NCI-H1417 treated with DMSO at 0.1 percent for 48 hours (cell line): Measurements from ENCODE around the gene ZIM2.

Experiments used
- DNase-seq: peaks from one replicate; lab custom pipeline; 2025; lab: John Stamatoyannopoulos, UW

ZIM2 gene

GRCh38 chr19:56838909-56839651, 1.4 kb downstream of the ZIM2 start:
- no peak for DNase-seq

DNA sequence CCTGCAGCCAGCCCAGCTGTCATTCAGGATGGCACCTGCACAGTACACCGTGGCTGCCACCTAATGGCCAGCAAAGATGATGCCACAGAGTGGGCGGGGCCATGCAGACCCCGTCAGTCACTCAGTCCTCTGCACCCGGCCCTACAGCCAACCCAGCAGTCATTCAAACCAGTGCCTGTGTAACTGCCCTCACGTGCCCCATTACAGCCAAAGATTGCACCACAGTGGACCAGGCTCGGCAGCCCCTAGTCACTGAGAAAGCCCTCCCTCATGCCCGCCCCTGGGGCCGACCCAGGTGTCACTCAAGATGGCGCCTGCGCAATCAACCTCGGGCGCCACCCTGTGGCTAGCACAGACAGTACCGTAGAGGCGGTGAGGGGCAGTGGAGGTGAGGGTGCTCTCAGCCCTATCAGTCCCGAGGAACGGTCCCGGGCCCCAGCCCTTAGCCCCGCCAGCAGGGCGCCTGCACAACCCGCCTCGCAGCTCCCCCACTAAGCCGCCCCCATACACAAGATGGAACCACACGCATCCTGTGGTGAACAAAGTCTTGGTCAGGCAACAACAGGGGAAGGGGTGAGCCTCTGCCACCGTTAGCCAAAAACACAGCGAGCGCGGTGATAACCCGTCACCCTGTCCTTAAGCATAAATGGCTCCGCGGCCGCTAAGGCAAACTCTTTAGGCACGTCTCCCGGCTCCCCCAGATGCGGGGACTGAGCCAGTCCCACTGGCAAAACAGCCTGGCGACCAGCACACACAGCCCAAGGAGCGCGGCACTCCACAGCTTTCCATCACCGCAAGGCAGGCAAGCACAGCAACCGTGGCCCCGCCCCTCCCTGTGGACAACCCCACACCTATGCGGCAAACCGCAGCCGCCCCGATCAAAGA, 2.3 kb downstream of the ZIM2 start:
- DNase-seq: no peak

DNA sequence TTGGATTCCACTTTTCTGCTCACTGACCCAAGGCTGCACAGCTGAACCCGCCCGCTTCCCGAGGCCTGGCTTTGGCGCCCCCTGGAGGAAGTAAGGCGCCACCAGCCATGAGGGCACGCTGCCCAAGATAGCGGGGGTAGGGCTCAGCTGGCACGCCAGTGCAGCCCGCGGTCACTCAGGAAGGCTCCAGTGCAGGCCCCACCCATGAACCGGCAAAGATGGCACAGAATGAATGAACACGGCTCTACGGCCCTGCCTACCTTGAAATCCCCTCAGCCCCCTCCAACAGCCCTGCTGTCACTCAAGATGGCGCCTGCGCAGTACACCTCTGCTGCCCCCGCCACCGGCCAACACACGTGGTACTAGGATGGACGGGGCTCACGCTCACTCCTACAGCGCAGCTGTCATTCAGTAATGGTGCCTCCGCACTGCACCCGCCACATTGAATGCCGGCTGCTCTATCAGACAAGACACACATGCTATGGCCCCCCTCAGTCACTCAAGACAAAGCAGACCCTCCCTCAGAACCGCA, 3.0 kb downstream of the ZIM2 start:
- DNase-seq: no peak

GRCh38 chr19:56837004-56837403, 3.5 kb downstream of the ZIM2 start:
- DNase-seq: no peak

GRCh38 chr19:56836059-56836458, 4.5 kb downstream of the ZIM2 start:
- DNase-seq: no peak

- no peak for DNase-seq
Observed at GRCh38 chr19:56835401-56835800, 5.1 kb downstream of the ZIM2 start.

- DNase-seq: no peak
Observed at GRCh38 chr19:56834564-56835375, 5.8 kb downstream of the ZIM2 start.

DNA sequence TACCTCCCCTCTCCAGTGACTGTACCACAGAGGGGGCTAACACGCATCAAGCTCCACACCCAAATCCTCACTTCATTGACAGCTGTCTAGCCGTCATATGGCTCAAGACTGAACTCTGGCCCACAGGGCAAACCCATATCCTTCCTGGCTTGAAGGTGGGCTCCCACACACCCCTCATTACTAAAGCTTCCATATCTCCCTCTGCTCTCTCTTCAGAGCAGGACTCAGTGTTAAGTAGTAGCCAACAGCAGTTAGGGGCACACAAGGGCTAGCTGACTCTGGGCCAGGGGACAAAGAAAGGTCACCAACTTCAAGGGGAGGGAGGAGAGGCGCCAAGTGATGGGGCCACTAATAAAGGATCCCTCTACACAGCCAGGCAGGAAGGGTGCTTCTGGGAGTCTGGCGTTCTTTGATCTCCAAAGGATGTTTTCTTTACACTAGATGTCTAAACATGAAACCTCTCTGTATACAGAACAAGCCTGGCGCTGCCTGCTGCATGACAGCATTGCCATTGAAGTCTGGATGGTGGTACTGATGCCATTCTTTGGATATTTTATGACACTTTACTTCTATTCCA, 8.1 kb downstream of the ZIM2 start:
- DNase-seq: no peak

DNA sequence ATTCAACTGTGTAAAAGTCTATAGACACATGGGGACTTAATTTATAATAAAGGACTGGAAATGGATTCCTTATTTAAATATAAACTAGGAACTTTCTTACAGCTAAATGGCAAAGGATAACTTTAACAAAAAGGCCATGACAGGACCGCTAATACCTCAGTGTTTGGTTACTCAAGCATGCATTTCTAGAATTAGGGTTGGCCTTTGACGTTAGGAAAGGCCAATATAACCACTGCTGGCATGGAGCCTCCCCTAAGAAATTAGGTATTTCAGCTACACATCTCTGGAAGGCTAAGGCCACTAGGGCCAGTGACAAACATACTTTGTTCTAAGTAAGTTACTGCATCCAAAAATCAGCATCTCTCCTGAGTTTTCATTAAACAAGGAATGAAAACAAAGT, 9.3 kb downstream of the ZIM2 start:
- DNase-seq: no peak

GRCh38 chr19:56829596-56829995, 10.9 kb downstream of the ZIM2 start:
- DNase-seq: no peak

DNA sequence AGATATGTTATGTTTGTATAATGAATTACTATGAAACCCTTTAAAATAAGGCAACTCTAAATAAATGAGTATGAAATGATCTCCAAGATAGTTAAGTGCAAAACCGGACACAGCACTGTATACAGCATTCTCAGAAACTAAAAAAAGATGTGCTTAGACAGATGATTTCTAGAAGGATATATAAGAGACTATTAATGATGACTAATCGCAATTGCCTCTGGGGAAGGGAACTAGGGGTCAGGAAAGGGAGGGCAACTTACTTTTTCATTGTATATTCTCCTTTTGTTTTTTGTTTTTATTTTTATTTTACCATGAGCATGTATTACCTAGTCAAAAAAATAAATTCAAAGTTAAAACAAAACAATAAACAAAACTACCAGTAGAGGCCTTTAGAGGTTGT, 12.8 kb downstream of the ZIM2 start:
- DNase-seq: no peak

DNA sequence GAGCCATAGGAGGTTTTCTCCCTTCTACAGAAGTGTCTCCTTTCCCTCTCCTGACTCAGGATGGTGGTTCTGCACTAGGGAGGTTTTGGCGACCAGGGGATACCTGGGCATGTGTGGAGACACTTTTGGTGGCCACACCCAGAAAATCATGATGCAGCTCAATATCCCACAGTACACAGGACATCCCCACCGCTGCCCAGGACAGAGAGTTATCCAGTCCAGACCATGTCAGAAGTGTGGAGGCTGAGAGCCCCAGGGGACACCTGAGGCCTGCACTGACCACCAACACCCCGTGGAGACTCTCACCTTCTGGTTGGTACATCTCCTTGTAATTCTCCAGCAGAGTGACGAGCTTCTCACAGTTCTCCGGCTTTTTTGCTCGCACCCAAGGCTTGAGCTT, 16.6 kb downstream of the ZIM2 start:
- no peak for DNase-seq

- no peak for DNase-seq
Observed at GRCh38 chr19:56823417-56823816, 17.1 kb downstream of the ZIM2 start.

DNA sequence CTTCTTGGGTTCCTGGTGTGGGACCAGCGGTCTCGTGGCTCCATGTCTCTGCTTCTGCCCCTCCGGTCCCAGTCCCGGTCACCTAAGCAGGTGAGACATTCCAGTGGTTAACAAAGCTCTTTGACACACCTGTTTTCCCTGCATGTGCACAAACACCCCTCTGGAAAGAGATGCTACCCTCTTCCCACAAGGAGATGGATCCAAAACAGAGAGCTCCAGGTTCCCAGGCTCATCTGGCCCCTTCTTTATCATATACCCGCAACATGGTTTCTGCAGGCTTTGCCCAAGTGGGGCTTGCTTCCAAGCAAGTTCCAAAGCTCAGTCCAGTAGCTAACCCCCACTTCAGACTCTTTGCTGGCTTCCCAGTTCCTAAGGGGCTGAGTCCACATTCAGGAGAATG, 17.8 kb downstream of the ZIM2 start:
- DNase-seq: no peak

DNA sequence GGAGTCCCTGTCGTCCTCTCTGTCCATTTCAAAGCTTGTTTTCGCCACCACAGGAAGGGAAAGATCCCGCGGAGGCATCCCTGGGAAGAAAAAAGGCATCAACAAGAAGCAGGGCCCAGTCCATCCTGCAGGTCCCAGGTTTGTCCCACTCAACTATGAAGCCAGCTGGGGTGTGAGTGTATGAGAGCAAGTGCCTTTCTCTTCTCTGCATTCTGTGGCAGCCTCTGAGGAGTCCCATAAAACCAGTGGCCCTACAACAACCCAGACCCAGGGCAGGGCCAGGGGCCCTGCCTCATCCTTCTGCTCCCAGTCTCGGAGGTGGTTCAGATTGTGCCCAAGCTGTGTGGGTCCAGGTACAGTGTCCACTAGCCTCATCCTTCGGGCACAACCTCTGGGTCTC, 18.9 kb downstream of the ZIM2 start:
- no peak for DNase-seq

DNA sequence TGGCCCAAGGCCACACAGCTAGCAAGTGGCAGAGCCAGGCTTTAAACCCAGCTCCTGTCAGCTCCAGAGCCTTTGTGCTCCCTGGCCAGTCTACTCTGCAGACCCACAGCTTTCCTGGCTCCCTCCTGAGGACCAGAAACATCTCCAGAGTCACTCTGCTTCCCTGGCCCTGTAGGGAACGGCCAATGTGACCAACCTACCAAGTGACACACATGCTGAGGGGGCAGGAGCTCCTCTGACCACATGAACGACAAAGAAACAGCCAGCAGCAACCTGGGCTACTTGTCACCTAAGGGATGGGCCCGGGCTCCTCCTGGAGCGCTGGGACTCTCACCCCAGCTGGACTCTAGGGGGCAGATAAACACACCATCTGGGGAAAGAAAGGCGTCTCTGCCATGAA, 19.3 kb downstream of the ZIM2 start:
- DNase-seq: no peak

GRCh38 chr19:56819166-56819565, 21.4 kb downstream of the ZIM2 start:
- DNase-seq: no peak

DNA sequence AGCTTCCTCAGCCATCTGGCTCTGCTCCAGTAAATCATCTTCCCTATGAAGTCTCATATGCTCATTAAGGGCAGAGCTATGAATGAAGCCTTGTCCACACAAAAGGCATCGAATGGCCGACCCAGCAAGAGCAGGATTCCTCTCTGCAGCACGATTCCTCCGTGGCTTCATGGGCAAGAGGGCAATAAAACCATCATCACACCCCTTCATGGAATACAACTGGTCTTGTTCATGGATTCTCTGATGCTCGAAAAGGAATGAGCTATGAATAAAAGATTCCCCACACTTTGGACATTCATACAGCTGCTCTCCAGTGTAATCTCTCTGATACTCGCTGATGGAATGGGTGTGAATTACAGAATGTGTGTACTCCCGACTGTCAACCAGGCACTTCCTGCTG, 25.9 kb downstream of the ZIM2 start:
- no peak for DNase-seq

- no peak for DNase-seq
Observed at GRCh38 chr19:56813531-56813930, 27.0 kb downstream of the ZIM2 start.

GRCh38 chr19:56811480-56811879, 29.0 kb downstream of the ZIM2 start:
- DNase-seq: no peak

- no peak for DNase-seq
Observed at GRCh38 chr19:56810260-56810659, 30.3 kb downstream of the ZIM2 start.
